ENCODE measurements around the gene TMA7. TPM values are rescaled to one million over a fixed set of nuclear protein-coding genes. Genes with fewer than 3 reads are reported as not detected.
A peak's percentile ranks its signal among the peaks of the same experiment; 100 is the strongest.

Gene TMA7
- total RNA-seq, 3 donors from 2014 or later: 270 to 343 (median 333) TPM

DNA sequence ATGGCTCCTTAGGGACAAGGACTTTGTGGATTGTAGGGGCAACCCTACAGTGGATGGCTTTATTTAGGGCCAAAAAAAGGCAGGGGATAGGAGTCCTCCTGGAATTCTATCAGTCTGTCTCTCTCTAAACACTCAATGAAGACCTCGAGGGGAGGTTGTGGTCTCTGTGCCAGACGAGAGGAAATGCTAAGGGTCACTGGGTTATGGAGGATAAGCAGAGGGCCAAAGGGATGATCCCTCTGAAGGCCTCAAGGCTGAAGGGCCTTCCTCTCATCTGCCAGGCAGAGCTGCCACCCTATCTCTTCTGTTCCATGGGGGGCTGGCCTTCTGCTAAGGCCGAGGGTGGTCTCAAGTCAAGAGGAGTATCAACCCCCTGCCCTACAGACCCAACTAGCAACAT lies 37.1 kb upstream of the TMA7 start:
- Histone ChIP-seq H3K27me3 (no peaks in the 10 kb centered on the region), H3K4me3 (no peak overlapping the region), H3K27ac (peak overlapping the region; percentile 90 to 93), H3K9me3 (no peaks in the 10 kb centered on the region), H3K36me3 (no peaks in the 10 kb centered on the region), H3K4me1 (peaks cover 4 to 17% of the 10 kb centered on the region in 2 donors)
- DNase-seq (ENCODE audit: low spot score in 2 of 2): no peak
- intact Hi-C loops (cut with DNase I; ENCODE audit: low total_unique reads): no loop called here
- TF ChIP-seq, protein P1, sequence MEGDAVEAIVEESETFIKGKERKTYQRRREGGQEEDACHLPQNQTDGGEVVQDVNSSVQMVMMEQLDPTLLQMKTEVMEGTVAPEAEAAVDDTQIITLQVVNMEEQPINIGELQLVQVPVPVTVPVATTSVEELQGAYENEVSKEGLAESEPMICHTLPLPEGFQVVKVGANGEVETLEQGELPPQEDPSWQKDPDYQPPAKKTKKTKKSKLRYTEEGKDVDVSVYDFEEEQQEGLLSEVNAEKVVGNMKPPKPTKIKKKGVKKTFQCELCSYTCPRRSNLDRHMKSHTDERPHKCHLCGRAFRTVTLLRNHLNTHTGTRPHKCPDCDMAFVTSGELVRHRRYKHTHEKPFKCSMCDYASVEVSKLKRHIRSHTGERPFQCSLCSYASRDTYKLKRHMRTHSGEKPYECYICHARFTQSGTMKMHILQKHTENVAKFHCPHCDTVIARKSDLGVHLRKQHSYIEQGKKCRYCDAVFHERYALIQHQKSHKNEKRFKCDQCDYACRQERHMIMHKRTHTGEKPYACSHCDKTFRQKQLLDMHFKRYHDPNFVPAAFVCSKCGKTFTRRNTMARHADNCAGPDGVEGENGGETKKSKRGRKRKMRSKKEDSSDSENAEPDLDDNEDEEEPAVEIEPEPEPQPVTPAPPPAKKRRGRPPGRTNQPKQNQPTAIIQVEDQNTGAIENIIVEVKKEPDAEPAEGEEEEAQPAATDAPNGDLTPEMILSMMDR (IDR thresholded peaks at IDR 0.05): no peak
- no peak for TF ChIP-seq POLR2AphosphoS5 (IDR thresholded peaks at IDR 0.05)
- TF ChIP-seq POLR2A (IDR thresholded peaks at IDR 0.05): no peak

GRCh38 chr3:48403533-48404439 lies 36.3 kb upstream of the TMA7 start:
- no peak overlapping the region for H3K4me3 ChIP-seq
- TF ChIP-seq POLR2AphosphoS5 (IDR thresholded peaks at IDR 0.05): no peak
- no peak for TF ChIP-seq POLR2A (IDR thresholded peaks at IDR 0.05)
- TF ChIP-seq, protein P1 (IDR thresholded peaks at IDR 0.05): no peak
- H3K36me3 ChIP-seq: no peaks in the 10 kb centered on the region
- H3K9me3 ChIP-seq: no peaks in the 10 kb centered on the region
- peak; percentile 20 to 45 for DNase-seq (ENCODE audit: low spot score in 2 of 2)
- peaks cover 4 to 17% of the 10 kb centered on the region in 2 donors for H3K4me1 ChIP-seq
- H3K27me3 ChIP-seq: no peaks in the 10 kb centered on the region
- intact Hi-C loops (cut with DNase I; ENCODE audit: low total_unique reads): no loop called here
- H3K27ac ChIP-seq: peak overlapping the region; percentile 90 to 93

DNA sequence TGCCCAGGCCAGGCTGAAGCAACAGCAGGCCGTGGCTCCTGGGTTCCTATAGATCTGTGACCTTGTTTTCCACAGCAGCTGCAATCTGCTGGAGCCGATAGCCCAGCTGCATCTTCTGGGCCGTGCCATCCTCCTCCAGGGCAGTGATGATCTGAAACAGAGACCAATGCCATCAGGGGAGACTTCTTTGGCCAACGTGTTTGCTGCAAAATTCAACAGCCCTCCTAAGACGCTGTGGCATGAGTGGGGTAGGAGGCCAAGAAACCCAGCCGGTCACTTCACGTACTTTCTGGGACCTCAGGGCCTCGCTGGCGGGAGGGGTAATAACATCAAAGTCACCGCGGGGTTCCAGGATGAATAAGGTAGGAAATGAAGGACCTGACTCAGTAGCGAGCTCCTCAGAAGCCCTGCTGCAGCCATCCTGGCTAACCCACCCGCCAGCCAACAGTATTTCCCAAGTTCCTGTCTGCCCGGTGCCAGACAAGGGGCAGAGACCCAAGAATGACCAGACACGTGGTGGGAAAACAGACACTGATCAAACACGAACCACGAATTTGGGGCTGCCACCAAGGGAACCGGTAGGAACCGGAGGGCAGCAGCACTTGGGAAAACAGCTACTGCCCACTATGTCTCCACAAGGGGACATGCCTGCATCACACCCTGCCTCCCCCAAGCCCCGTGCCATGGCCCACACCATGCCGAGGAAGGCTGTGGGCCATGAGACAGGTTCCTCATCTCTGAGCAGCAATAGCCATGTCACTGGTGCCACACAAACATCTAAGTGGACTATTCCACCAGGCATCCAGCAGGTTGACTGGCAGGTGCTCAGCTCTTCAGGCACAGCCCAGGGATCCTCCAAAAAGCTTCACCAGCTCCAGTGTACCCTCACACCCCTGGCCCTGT lies 35.4 kb upstream of the TMA7 start:
- Histone ChIP-seq H3K27me3 (no peaks in the 10 kb centered on the region), H3K4me3 (no peak overlapping the region), H3K9me3 (no peaks in the 10 kb centered on the region), H3K36me3 (no peaks in the 10 kb centered on the region), H3K4me1 (peaks cover 4 to 17% of the 10 kb centered on the region in 2 donors), H3K27ac (peak overlapping the region; percentile 90 to 93)
- peak; percentile 27 to 45 for DNase-seq (ENCODE audit: low spot score in 2 of 2)
- intact Hi-C loops (cut with DNase I; ENCODE audit: low total_unique reads): no loop called here
- no peak for TF ChIP-seq POLR2AphosphoS5 (IDR thresholded peaks at IDR 0.05)
- no peak for TF ChIP-seq POLR2A (IDR thresholded peaks at IDR 0.05)
- TF ChIP-seq, protein P1 (IDR thresholded peaks at IDR 0.05): no peak

DNA sequence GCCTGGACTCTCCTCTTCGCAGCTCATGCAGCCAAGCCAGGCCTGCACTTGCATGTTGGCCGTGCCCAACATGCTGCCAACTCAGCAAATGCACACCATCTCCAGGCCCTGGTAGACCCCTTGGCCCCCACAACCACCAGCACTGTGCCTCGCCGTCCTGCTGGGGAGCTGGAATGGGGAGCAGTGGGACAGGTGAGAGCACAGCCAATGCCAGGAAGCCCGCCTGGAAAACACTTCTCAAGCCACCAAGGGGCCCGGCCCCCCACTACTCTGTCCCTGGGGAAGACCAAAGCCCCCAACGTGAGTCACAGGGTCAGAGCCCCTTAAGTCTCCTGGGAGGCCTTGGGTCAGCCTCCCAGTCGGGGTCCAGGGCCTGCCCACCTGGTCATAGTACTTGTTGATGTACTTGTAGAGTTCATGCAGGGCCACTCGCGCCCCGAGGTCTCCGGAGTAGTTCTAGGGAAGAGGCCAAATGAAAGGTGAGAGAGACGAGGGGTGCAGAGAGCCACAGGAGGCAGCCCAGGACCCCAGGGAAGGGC lies 34.6 kb upstream of the TMA7 start:
- H3K36me3 ChIP-seq: peaks cover under 1% of the 10 kb centered on the region
- peak; percentile 45 to 50 for DNase-seq (ENCODE audit: low spot score in 2 of 2)
- intact Hi-C loops (cut with DNase I; ENCODE audit: low total_unique reads): no loop called here
- H3K27me3 ChIP-seq: no peaks in the 10 kb centered on the region
- H3K9me3 ChIP-seq: no peaks in the 10 kb centered on the region
- H3K4me3 ChIP-seq: no peak overlapping the region
- H3K27ac ChIP-seq: peak overlapping the region; percentile 11 to 93
- H3K4me1 ChIP-seq: peaks cover 4 to 17% of the 10 kb centered on the region in 2 donors
- TF ChIP-seq, protein P1 (IDR thresholded peaks at IDR 0.05): no peak
- TF ChIP-seq POLR2A (IDR thresholded peaks at IDR 0.05) (no peak), POLR2AphosphoS5 (IDR thresholded peaks at IDR 0.05) (no peak)

Data from breast epithelium (tissue), 4 donors.